HG03432 (cell line): ENCODE results near the gene OR10V1.
A peak's percentile ranks its signal among the peaks of the same experiment; 100 is the strongest.

ENCODE experiments used
- ATAC-seq: cut with Tn5 transposase; IDR thresholded peaks from one replicate; pipeline ENCODE4 v1.9.1; 2021; ENCODE audit warnings: mild to moderate bottlenecking, moderate library complexity; ENCODE audit not compliant: unreplicated experiment

Gene OR10V1

DNA sequence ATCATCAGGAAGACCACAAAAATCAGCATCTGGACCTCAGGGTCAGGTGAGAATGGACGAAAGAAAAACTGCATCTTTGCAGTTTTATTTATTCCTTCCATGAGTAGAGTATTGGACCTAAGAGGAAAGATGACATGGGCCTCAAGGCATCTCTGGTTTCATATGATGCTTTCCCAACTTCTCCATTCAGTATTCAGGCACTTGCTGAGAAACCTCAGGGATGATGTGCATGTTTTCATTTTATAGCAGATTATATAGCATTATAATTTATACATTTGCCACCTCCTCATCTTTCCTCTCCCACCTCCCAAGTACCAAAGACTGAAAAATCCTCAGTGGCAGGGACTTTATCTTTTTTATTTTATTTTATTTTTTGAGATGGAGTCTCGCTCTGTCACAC, at the start of gene OR10V1:
TSS of gene OR10V1 (minus strand) at position 101 of the 400 bp plus-strand sequence. CDS start at position 101, 0 bp downstream.
- ATAC-seq, result no peak

GRCh38 chr11:59761993-59762392, 48.3 kb upstream of the OR10V1 start:
- ATAC-seq, result no peak

- no peak for ATAC-seq
Measured at GRCh38 chr11:59760771-59761170, 47.1 kb upstream of the OR10V1 start.

DNA sequence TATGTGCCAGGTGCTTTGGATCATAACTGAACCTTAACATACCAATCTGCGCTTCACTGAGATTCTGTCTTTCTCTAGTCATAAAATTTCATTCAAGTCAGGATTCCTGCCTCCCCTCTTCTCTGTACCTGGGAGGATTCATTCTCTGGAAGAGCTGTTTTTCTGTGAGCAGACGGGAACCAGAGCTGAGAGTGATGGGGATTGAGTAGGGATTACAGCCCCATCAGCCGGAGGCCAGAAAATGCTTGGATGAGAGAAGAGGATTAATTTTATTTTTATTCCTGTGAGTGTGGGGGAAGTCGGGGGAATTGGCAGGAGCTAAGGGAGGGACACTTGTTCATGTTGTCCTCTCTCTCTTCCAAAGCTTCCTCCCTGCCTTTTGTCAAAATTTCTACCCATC, 46.3 kb upstream of the OR10V1 start:
- no peak for ATAC-seq

- ATAC-seq, result no peak
Measured at GRCh38 chr11:59758401-59759037, 44.9 kb upstream of the OR10V1 start.

GRCh38 chr11:59756845-59757244, 43.2 kb upstream of the OR10V1 start:
- no peak for ATAC-seq

DNA sequence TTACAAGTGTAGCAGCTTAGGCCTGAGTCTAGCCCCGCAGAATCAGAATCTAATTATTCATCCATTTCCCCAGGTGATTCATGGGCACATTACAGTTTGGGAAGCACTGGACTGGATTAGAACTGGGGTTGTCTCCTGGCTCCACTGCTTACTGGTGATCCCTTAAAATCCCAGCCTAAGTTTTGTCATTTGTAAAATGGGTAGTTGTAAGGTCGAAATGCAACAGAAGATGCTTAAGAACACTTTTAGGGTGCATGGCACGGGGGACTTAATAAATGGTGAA, 42.9 kb upstream of the OR10V1 start:
- ATAC-seq, result no peak

DNA sequence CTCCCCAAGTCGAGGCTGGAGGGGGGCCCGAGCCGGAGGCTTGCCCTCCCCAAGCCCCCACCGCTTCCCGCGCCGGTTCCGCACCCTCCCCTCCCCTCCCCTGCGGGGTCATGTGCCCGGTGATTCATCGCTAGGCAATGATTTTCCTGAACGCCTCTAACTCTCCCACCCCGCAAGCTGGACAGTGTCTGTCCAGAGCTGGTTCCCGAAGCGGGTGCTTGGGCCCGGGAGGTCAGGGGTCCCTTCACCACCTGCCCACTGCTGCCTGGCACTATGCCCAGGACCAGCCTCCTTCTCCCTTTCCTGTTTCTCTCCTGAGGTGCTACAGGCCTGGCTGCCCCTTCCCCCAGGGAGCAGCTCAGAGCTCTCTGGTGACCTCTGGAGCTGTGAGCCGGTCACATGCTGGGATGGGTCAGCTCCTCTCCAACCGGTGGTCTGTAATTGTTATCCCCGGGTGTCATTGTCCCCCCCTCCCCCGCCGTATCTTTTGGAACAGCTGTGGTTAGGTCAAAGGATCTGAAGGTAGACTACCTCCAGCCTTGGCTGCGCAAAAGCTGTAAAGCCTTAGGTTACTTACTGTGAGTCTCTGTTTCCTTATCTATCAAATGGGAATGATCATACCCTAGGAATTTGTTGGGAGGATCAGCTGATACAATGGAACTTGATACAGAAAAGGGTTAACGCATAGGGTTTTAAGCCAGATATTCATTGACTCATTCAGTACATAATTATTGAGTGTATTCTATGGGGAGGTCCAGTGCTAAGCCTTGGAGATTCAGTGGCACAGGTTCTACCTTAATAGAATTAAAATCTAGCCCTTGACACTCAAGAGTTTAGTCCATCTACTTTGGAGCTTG, 42.3 kb upstream of the OR10V1 start:
- ATAC-seq, result peak; percentile 19

GRCh38 chr11:59754859-59755700, 41.4 kb upstream of the OR10V1 start, which contains the start of gene STX3:
Gene STX3, plus strand, starts transcription at chr11:59755376. Its CDS starts 230 bp downstream, at chr11:59755606.
- peak; percentile 80 for ATAC-seq

GRCh38 chr11:59754494-59754858, 40.8 kb upstream of the OR10V1 start:
- peak; percentile 28 for ATAC-seq

DNA sequence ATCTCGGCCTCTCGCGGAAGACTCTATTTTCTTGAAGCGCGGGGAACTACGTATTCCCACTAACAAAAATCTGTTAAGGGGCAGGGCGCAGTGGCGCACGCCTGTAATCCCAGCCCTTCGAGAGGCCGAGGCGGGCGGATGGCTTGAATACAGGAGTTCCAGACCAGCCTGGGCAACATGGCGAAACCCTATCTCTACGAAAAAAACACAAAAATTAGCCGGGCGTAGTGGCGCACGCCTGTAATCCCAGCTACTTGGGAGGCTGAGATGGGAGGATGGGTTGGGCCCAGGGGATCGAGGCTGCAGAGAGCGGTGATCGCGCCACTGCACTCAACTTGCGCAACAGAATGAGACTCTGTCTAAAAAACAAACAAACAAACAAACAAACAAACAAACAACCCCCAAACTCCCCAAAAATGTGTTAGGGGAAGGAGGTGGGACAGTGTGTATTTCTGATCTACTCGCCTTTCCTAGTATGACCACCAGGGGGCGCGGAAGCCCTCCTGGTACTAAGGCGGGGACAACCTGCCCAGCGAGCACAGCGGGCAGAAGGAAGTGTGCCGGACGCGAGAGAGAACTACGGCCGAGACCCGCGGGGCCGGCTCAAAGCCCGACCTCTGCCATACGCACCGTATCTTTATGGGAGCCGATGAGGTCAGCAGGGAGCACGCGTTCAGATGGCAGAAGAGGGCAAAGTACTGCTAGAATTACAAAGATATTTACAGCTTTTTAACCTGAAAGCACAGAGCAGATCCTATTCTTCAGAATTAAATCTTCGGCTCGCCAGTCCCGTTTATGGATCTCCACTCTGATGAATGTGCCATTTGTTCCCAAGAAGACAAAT, 40.2 kb upstream of the OR10V1 start:
- peak; percentile 77 for ATAC-seq

DNA sequence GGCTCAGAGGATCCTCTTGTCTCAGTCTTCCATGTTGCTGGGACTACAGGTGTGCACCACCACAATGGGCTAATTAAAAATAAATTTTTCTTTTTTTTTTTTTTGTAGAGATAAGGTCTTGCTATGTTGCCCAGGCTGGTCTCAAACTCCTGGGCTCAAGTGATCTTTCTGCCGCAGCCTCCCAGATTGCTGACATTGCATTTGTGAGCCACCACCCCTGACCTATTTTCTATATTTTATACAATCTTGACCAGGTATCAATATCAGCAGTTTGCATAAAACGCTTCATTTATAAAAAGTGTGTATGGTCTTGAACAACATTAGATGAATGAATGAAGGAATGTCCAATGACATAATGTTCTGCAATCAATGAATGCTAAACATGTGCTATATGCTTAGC, 32.5 kb upstream of the OR10V1 start:
- no peak for ATAC-seq

- ATAC-seq, result no peak
Measured at GRCh38 chr11:59730896-59731565, 17.4 kb upstream of the OR10V1 start.

DNA sequence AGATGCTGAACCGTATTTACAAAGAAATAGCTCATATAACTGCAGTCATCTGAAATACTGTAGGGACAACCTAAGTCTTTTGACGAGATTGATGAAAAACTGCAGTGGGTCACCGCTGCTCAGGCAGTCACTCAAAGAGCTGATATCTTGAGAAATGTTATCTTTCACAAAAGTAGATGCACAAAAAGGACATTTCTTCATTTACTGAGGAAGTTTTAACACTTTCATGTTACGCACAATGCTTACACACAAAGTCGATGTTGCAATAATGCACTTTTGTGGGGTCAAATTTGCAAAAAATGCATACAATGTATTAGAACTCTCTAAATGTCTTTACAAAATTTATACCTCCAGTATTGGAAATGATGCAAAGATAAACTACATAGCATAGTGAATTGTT, 16.2 kb upstream of the OR10V1 start:
- no peak for ATAC-seq

DNA sequence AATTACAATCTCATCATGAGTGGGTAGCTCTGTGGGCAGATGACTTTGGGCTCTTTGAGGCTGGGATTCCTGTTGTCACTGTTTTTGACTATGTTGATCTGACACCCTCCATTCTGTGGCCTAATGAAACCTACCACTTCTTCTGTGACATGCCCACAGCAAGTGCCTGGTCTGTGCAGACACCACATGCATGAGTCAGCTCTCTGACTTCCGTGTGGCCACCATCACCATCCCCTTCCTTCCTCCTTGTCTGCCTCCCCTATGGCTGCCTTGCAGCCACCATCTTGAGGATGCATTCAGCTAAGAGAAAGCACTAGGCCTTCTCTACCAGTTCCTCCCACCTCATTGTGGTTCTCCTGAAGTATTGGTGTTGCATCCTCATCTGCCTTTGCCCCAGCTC, 15.3 kb upstream of the OR10V1 start:
- ATAC-seq, result no peak

- ATAC-seq, result no peak
Measured at GRCh38 chr11:59728154-59728553, 14.5 kb upstream of the OR10V1 start.

GRCh38 chr11:59727426-59727825, 13.8 kb upstream of the OR10V1 start:
- ATAC-seq, result no peak

DNA sequence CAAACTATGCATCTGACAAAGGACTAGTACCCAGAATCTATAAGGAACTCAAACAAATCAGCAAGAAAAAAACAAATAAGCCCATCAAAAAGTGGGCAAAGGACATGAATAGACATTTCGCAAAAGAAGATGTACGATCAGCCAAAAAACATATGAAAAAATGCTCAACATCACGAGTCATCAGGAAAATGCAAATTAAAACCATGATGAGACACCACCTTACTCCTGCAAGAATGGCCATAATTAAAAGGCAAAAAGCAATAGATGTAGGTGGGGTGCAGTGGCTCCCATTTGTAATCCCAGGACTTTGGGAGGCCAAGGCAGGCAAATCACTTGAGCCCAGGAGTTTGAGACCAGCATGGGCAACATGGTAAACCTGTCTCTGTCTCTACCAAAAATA, 10.4 kb upstream of the OR10V1 start:
- no peak for ATAC-seq

- ATAC-seq, result no peak
Measured at GRCh38 chr11:59719556-59719955, 5.9 kb upstream of the OR10V1 start.

DNA sequence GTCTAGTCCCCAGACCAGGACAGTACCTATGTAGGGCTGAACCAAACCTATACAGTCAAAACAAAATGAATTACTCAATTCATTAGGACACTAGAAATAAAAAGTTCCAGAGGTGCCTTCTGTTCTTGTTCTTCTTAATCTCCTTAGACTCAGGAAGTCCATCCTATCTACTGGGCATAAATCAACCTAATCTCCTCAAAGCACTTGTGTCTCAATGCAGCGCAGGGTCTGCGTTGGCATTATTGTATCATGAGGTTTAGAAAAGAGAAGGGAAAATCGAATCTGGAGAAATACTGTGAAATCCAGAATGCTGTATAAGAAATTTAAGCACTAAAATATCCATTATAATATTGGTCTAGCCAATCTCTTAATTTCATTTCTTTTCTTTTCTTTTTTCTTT, 2.4 kb upstream of the OR10V1 start:
- ATAC-seq, result no peak
